Fibroblast of the aortic adventitia (primary cell): ENCODE data around the gene NFIA. TPM values are rescaled to one million over a fixed set of nuclear protein-coding genes. Genes with fewer than 3 reads are reported as not detected.
A peak's percentile ranks its signal among the peaks of the same experiment; 100 is the strongest.

ENCODE experiments used
- DNase-seq: peaks from one replicate; pipeline ENCODE4 v3.0.0-alpha.2; 2010; ENCODE audit warnings: low read depth
- H3K4me3 ChIP-seq: 2 replicates; pipeline ENCODE4 v1.5.1; 2011; ENCODE audit warnings: low read depth, mild to moderate bottlenecking, control low read depth, low read length, moderate library complexity
- total RNA-seq: library from RNA; depleted of rRNA; stranded (reverse); fragments of >200 nt; gene quantifications from 2 replicates; pipeline ENCODE4 v1.2.3, GENCODE V29; 2012; ENCODE audit warnings: low replicate concordance
- TF ChIP-seq, protein P1 (sequence below): IDR thresholded peaks from 2 replicates; pipeline ENCODE4 v1.5.1; 2011; ENCODE audit warnings: mild to moderate bottlenecking, low read length, control low read depth, inconsistent platforms; ENCODE audit not compliant: insufficient read depth

NFIA gene
- total RNA-seq, 1 donor = 32.0 TPM

DNA sequence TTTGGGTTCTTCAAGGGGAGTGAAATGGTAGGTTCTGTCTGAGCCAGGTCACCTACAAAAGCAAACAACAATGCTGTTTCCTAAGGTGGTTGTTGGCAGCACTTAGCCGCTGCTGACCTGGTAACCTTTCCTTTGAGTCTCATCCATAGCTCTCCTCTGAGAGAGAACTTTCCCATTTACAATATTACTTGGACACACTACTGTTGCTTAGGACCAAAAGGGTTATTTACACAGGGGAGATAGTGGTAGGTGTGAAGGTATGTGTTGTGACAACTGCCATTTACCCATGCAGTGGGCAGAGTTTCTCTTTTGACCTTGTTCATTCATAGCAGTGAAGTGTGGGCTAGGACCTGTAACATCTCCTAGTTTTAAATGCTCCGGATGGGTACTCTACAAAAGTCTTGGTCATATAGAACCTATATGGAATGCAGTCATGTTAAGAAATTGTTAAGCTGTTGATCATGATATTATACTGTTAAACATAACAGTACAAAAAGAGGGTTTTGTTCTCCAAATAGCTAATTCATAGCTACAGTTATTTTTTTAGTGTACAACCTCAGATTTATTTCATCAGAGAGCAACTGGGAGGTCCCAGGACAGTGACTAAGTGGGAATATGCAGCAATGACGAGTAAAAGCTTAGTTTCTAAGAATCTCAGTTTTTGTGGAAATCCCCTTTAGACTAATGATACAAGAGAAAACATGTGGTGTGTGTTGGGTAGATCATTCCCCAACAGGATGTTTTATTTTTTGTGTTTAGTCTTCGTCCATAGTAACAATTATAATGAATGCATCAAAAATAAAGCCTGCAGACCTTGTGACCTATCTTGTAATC is 219.7 kb downstream of the NFIA start:
- H3K4me3 ChIP-seq = no peak overlapping the region
- peak; percentile 88 for DNase-seq

DNA sequence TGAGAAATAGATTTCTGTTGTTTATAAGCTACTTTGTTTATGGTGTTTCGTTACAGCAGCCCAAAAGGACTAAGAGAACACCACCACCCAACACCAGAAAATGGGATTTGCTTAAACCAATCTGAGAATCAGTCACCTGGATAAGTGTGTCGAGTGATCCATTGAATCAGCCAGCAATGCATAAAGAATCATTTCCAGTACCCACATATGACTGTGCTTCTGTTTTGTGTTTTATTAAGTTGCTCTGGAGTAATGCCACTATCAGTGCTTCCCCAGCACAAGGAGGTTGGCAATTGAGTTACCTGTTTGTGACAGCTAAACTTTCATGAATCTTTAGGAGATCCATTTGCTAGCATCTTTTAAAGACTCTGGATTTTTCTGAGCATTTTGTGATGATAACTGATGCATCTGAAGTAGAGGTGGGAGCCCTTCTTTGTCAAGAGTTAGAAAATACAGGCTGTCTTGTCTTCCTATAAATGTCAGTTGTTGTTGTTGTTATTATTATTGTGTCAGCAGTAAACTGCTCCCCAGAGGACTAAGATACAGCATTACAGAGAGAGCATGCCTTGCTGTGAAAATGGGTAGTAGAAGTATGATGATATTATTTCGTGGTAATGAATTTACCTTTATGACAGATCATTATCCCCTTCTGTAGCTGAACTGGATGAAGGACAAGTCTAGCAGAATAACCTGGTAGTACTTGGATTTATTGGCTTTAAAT is 225.2 kb downstream of the NFIA start:
- no peak for DNase-seq
- TF ChIP-seq, protein P1, sequence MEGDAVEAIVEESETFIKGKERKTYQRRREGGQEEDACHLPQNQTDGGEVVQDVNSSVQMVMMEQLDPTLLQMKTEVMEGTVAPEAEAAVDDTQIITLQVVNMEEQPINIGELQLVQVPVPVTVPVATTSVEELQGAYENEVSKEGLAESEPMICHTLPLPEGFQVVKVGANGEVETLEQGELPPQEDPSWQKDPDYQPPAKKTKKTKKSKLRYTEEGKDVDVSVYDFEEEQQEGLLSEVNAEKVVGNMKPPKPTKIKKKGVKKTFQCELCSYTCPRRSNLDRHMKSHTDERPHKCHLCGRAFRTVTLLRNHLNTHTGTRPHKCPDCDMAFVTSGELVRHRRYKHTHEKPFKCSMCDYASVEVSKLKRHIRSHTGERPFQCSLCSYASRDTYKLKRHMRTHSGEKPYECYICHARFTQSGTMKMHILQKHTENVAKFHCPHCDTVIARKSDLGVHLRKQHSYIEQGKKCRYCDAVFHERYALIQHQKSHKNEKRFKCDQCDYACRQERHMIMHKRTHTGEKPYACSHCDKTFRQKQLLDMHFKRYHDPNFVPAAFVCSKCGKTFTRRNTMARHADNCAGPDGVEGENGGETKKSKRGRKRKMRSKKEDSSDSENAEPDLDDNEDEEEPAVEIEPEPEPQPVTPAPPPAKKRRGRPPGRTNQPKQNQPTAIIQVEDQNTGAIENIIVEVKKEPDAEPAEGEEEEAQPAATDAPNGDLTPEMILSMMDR = no peak
- H3K4me3 ChIP-seq = no peak overlapping the region

More for the DNA sequence above, 219.7 kb downstream of the NFIA start:
- TF ChIP-seq, protein P1 = no peak

DNA sequence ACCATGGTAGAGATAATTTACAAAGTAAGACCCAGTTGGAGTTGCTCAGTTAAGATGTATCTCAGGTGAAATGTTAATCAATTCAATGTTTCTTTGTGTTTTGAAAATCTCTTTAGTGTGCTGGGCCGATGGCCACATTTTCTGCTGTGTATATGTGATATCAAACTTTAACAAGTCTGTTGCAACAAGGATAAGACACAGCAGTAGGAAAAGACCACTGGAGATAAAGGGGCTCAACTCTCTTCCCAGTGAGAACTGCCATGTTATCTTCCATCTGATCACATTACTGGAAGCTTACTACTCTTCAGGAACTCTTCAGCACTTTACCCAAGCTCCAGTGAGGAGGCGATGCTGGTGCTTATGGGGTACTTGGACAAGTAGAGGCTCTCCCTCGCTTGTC is 227.7 kb downstream of the NFIA start:
- no peak for DNase-seq
- TF ChIP-seq, protein P1 = no peak

DNA sequence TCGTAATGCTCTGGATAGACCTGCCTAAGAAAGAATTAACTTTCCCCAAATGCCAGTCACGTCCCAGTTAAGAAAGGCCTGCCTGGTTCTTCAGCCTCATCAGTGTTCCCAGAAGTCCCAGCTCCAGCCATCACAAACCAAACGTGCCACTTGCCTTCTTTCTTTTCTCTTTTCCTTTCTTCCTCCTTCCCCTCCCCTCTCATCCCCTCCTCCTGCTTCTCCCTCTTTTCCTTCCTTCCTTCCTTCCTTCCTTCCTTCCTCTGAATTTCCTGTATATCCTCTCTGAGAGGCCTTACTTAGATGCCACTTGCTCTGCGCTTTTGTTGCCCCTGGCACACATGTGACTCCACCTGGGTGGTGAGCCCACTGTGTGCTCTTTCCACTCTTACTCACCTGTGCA is 228.2 kb downstream of the NFIA start:
- DNase-seq = no peak
- TF ChIP-seq, protein P1 = no peak
- H3K4me3 ChIP-seq = no peak overlapping the region

More for the DNA sequence above, 227.7 kb downstream of the NFIA start:
- no peak overlapping the region for H3K4me3 ChIP-seq

DNA sequence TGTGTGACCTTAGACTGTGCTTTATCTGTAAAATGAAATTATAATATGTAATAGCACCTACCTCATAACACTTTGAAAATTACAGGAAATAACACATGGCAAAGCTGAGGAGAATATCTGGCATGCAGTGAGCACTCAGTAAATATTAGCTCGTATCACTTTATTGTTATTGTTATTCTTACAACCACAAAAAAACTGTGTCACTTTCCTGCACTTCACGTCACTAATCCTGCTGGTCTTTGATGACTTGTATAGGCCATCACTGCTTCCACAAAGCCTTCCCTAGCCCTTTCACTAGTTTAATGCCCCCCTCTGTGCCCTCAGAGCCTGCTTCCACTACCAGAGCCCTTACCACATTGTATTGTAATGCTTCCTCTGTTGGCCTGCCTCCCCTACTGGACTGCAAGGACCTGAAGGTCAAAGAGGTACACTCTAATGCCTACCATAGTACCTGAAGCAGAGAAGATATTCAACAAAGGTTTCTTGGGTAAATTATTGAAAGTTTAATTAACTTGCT is 231.6 kb downstream of the NFIA start:
- TF ChIP-seq, protein P1 = no peak
- H3K4me3 ChIP-seq = no peak overlapping the region
- DNase-seq = no peak

DNA sequence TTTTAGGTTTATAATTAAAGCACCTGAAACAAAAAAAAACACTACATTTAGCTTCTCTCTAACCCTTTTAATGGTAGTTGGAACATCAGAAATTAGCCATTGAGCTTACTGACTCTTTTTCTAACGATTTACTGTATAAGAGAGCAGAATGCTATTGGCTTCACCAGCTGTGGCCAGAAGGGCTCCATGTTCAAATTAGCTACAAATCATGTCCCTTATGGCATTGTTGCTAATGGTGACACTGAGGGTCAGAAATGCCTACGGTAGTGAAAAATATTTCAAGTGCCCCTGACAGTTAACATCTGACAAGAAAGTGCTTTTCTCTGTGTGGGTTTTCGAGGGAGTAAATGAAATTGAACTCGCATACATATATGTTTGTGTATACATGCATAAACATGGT is 232.7 kb downstream of the NFIA start:
- no peak for DNase-seq
- TF ChIP-seq, protein P1 = no peak
- H3K4me3 ChIP-seq = no peak overlapping the region
